ENCODE measurements around the gene ADAM19.

Gene ADAM19, protein sequence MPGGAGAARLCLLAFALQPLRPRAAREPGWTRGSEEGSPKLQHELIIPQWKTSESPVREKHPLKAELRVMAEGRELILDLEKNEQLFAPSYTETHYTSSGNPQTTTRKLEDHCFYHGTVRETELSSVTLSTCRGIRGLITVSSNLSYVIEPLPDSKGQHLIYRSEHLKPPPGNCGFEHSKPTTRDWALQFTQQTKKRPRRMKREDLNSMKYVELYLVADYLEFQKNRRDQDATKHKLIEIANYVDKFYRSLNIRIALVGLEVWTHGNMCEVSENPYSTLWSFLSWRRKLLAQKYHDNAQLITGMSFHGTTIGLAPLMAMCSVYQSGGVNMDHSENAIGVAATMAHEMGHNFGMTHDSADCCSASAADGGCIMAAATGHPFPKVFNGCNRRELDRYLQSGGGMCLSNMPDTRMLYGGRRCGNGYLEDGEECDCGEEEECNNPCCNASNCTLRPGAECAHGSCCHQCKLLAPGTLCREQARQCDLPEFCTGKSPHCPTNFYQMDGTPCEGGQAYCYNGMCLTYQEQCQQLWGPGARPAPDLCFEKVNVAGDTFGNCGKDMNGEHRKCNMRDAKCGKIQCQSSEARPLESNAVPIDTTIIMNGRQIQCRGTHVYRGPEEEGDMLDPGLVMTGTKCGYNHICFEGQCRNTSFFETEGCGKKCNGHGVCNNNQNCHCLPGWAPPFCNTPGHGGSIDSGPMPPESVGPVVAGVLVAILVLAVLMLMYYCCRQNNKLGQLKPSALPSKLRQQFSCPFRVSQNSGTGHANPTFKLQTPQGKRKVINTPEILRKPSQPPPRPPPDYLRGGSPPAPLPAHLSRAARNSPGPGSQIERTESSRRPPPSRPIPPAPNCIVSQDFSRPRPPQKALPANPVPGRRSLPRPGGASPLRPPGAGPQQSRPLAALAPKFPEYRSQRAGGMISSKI

GRCh38 chr5:157575381-157576020 lies at the start of gene ADAM19:
Gene ADAM19 (minus strand): TSS chr5:157575775. CDS start chr5:157575696, 79 bp downstream.
- ATAC-seq (ENCODE audit: low read depth) (peak; percentile 37), DNase-seq (ENCODE audit: low spot score in 2 of 2) (peak; percentile 43 to 55)
- peak within 1 kb of the TSS; percentile 84 for H3K27ac Mint-ChIP-seq
- peaks cover 21% of the 10 kb centered on the region for H3K36me3 Mint-ChIP-seq
- no peaks in the 10 kb centered on the region for H3K27me3 Mint-ChIP-seq
- peaks cover 61% of the 10 kb centered on the region for H3K4me1 Mint-ChIP-seq
- no peaks in the 10 kb centered on the region for H3K9me3 Mint-ChIP-seq
- H3K4me3 Mint-ChIP-seq: peak within 1 kb of the TSS; percentile 96

- Mint-ChIP-seq H3K27ac (no peak overlapping the region), H3K4me3 (no peak overlapping the region), H3K9me3 (no peaks in the 10 kb centered on the region), H3K36me3 (no peaks in the 10 kb centered on the region), H3K27me3 (no peaks in the 10 kb centered on the region), H3K4me1 (peaks cover 5% of the 10 kb centered on the region)
- DNase-seq (ENCODE audit: low spot score in 2 of 2) (no peak), ATAC-seq (ENCODE audit: low read depth) (no peak)
Observed at GRCh38 chr5:157624144-157624543, 48.6 kb upstream of the ADAM19 start.

DNA sequence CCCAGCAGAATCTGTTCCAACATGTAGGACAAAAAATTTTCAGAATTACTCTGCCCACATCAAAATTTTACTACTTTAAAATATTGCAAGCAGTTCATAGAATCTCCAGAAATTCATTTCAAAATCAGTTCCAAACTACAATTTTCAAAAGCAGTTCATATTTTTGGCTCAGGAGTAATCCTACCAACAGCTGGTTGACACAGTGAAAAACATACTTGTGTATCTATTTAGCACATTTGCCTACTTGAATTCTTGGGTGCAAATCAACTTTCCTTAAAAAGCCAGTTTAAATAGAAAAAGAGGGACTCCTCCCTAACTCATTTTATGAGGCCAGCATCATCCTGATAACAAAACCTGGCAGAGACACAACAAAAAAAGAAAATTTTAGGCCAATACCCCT lies 45.2 kb upstream of the ADAM19 start:
- no peaks in the 10 kb centered on the region for H3K27me3 Mint-ChIP-seq
- no peak overlapping the region for H3K4me3 Mint-ChIP-seq
- ATAC-seq (ENCODE audit: low read depth) (no peak), DNase-seq (ENCODE audit: low spot score in 2 of 2) (no peak)
- H3K9me3 Mint-ChIP-seq: no peaks in the 10 kb centered on the region
- H3K4me1 Mint-ChIP-seq: peaks cover 7% of the 10 kb centered on the region
- H3K36me3 Mint-ChIP-seq: no peaks in the 10 kb centered on the region
- H3K27ac Mint-ChIP-seq: no peak overlapping the region

DNA sequence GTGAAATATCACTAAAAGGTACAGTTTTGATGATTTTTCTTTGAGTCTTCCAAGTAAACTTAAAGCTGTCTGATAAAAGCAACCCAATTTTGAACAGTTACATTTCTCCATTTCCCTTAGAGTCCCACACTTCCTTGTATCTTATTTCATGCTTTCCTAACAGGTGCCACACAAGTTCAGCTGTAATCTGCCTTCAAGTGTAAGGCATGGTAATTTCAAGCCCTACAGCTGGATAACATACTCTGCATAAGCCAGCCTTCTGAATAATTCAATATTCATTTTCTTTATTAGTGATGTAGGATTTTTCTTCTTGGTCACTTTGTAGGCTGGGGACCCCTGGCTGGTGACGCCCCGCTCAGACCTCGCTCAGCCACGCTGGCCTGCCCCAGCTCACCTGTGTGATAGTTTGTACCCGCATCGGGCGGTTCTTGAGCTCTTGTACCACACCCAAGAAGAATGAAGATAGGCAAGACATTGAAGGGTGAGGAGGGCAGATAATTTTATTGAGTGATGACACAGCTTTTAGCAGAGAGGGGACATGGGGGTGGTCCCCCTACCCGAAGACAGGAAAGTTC lies 42.7 kb upstream of the ADAM19 start:
- no peak overlapping the region for H3K4me3 Mint-ChIP-seq
- DNase-seq (ENCODE audit: low spot score in 2 of 2) (no peak), ATAC-seq (ENCODE audit: low read depth) (no peak)
- no peaks in the 10 kb centered on the region for H3K9me3 Mint-ChIP-seq
- H3K36me3 Mint-ChIP-seq: no peaks in the 10 kb centered on the region
- H3K4me1 Mint-ChIP-seq: peaks cover 14% of the 10 kb centered on the region
- H3K27me3 Mint-ChIP-seq: no peaks in the 10 kb centered on the region
- H3K27ac Mint-ChIP-seq: no peak overlapping the region

DNA sequence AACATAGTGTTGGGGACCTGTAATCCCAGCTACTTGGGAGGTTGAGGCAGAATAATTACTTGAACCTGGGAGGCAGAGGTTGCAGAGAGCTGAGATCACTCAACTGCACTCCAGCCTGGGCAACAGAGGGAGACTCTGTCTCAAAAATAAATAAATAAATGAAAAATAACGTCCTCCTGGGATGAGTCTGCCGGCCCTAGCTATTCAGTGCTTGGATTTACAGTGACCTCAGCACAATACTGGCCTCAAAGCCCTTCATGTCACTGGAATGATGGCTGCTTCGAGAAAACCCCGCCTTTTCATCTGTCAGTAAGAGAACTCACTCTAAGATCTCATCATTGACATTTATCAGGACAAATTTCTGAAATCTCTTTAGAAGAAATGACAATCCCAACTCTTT lies 41.2 kb upstream of the ADAM19 start:
- H3K27me3 Mint-ChIP-seq: no peaks in the 10 kb centered on the region
- no peak for DNase-seq (ENCODE audit: low spot score in 2 of 2)
- peaks cover 16% of the 10 kb centered on the region for H3K4me1 Mint-ChIP-seq
- H3K27ac Mint-ChIP-seq: no peak overlapping the region
- H3K4me3 Mint-ChIP-seq: no peak overlapping the region
- H3K9me3 Mint-ChIP-seq: no peaks in the 10 kb centered on the region
- ATAC-seq (ENCODE audit: low read depth): no peak
- H3K36me3 Mint-ChIP-seq: no peaks in the 10 kb centered on the region

DNA sequence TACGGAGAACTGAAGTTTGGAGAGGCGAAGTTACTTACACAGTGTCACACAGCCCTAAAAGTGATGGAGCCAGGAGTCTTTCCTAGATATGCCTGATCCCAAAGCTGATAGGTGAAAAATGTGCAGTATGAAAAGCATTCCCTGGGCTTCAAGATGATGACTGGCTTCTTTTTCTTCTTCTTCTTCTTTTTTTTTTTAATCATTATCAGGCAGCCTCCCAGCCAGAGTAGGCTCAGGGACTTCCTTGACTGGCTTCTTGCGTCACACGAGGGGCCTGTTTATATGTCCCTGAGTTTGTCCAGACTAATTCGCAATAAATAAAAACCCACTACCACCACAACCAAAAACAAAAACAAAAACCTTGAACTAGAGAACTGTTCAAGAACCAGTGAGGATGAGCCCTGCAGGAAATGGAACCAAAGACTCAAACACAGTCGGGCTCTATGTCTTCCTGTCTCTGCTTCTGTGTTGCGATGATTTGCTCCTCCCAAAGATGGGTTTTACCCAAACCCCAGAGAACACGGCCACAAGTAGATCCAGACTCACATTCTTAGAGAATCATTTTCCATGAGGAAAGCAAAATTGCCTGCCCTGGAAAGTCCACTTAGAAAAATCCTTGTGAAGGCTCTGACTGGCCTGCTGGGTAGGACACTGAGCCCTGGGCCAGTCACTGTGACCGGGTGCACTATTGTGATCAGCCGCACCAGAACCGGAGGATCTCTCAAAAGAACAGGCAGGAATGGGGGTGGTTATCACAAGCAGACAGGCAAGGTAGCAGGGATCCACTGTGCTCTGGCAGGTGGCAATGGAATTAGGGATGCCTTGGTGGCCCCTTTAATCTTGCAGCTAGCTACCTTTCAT lies 38.0 kb upstream of the ADAM19 start:
- no peaks in the 10 kb centered on the region for H3K36me3 Mint-ChIP-seq
- peak; percentile 34 for ATAC-seq (ENCODE audit: low read depth)
- peak overlapping the region; percentile 79 for H3K27ac Mint-ChIP-seq
- H3K27me3 Mint-ChIP-seq: no peaks in the 10 kb centered on the region
- H3K4me1 Mint-ChIP-seq: peaks cover 17% of the 10 kb centered on the region
- DNase-seq (ENCODE audit: low spot score in 2 of 2): no peak
- no peak overlapping the region for H3K4me3 Mint-ChIP-seq
- no peaks in the 10 kb centered on the region for H3K9me3 Mint-ChIP-seq

DNA sequence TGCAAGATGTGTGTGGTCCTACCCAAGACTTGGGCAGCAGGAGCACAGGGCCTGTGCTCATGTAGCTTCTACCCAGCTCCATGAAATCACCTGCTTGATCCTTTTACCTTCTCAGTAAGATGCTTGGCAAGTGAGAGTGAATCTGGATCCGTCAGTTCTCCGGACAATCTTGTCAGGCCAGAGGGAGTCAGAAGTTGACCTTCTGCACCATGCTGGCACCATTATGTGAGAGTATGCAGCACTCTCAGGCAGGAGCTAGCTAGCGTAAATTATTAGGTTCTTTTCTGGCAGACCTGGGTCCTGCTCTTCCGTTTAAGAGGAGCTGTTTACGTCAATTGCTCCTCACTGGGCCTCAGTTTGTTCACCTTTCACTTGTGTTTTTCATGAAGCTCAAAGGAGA lies 37.0 kb upstream of the ADAM19 start:
- ATAC-seq (ENCODE audit: low read depth) (no peak), DNase-seq (ENCODE audit: low spot score in 2 of 2) (no peak)
- Mint-ChIP-seq H3K4me1 (peaks cover 19% of the 10 kb centered on the region), H3K36me3 (no peaks in the 10 kb centered on the region), H3K9me3 (no peaks in the 10 kb centered on the region), H3K27ac (peak overlapping the region; percentile 79), H3K4me3 (no peak overlapping the region), H3K27me3 (no peaks in the 10 kb centered on the region)

- H3K4me1 Mint-ChIP-seq: peaks cover 25% of the 10 kb centered on the region
- no peak overlapping the region for H3K4me3 Mint-ChIP-seq
- ATAC-seq (ENCODE audit: low read depth): peak; percentile 61
- no peaks in the 10 kb centered on the region for H3K27me3 Mint-ChIP-seq
- H3K9me3 Mint-ChIP-seq: no peaks in the 10 kb centered on the region
- no peaks in the 10 kb centered on the region for H3K36me3 Mint-ChIP-seq
- H3K27ac Mint-ChIP-seq: no peak overlapping the region
- DNase-seq (ENCODE audit: low spot score in 2 of 2): no peak
Observed at GRCh38 chr5:157611571-157612476, 36.2 kb upstream of the ADAM19 start.

DNA sequence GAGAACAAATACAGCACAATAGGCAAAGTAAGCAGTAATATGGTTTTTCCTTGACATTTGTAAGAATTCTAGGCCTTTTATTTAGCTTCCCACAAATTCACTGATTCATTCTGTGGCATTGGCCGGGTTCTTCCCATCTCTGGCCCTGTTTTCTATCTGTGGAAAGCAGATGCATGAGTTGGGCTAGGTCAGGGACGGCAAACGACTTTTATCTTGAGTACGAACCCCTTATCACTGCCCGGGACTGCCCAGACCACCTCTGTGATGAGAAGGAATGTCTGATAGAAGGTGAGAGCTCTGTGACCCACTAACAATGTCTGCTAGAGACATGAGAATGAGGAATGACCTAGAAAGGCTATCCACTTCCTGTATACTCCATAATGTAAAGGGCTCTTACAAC lies 35.4 kb upstream of the ADAM19 start:
- Mint-ChIP-seq H3K4me3 (no peak overlapping the region), H3K9me3 (no peaks in the 10 kb centered on the region), H3K27ac (no peak overlapping the region), H3K4me1 (peaks cover 30% of the 10 kb centered on the region), H3K27me3 (no peaks in the 10 kb centered on the region), H3K36me3 (no peaks in the 10 kb centered on the region)
- ATAC-seq (ENCODE audit: low read depth) (no peak), DNase-seq (ENCODE audit: low spot score in 2 of 2) (no peak)

DNA sequence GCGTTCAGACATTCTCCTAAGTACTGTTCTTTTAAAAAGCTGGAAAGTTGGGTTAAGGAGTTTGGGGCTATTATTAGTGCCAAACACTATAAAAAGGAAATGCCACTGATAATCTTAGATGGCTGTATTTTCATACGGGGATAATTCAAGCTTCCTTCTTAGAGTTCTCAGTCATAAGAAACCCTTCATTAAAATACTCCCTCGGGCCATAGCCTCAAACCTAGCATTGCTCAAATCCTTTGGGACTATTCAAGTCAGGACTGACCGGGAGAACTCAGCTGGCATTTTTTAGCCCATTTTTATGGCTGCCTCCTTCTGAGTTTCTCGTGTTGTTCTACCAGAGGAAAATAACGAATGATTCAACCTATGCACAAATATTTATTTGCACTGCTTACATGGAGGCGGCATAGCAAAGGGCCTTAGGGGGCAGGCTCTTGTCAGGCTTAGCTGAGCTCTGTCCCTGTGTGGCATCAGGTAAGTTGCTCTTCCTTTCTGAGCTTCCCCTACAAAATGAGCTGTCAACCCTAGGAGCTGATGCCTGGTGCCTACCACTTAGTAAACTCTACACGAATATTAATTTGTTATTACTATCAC lies 33.5 kb upstream of the ADAM19 start:
- ATAC-seq (ENCODE audit: low read depth) (no peak), DNase-seq (ENCODE audit: low spot score in 2 of 2) (no peak)
- H3K36me3 Mint-ChIP-seq: no peaks in the 10 kb centered on the region
- no peaks in the 10 kb centered on the region for H3K27me3 Mint-ChIP-seq
- H3K27ac Mint-ChIP-seq: no peak overlapping the region
- no peak overlapping the region for H3K4me3 Mint-ChIP-seq
- H3K4me1 Mint-ChIP-seq: peaks cover 33% of the 10 kb centered on the region
- no peaks in the 10 kb centered on the region for H3K9me3 Mint-ChIP-seq

DNA sequence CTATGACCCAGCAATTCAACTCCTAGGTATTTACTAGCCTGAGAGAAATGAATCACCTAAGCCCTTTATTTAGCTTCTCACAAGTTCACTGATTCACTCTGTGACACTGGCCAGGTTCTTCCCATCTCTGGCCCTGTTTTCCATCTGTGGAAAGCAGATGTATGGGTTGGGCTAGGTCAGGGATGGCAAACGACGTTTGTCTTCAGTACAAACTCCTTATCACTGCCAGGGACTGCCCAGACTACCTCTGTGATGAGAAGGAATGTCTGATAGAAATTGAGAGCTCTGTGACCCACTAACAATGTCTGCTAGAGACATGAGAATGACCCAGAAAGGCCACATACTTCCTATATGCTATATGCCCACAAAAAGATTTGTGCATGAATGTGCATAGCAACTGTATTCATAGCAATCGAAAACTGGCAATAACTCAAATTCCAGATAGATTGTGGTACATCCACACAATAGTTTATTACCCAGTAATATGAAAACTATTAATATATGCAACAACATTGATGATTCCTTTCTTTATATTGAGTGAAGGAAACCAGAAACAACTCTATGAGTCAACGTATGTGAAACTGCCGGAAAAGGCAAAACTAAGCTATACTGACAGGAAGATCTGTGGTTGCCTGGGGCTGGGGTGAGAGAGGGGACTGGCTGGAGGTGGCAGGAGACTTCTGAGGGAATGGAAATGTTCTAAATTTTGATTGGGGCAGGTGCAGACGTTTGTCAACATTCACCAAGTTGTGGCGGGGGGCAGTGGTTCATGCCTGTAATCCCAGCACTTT lies 32.0 kb upstream of the ADAM19 start:
- H3K4me1 Mint-ChIP-seq: peaks cover 35% of the 10 kb centered on the region
- no peak for DNase-seq (ENCODE audit: low spot score in 2 of 2)
- ATAC-seq (ENCODE audit: low read depth): peak; percentile 32
- peak overlapping the region; percentile 70 for H3K27ac Mint-ChIP-seq
- H3K36me3 Mint-ChIP-seq: no peaks in the 10 kb centered on the region
- H3K9me3 Mint-ChIP-seq: no peaks in the 10 kb centered on the region
- H3K27me3 Mint-ChIP-seq: no peaks in the 10 kb centered on the region
- peak overlapping the region; percentile 15 for H3K4me3 Mint-ChIP-seq
